Measurements from ENCODE around the gene VEZF1.

VEZF1 gene

GRCh38 chr17:57994436-57994835 lies 6.4 kb upstream of the VEZF1 start:
- Histone ChIP-seq H3K36me3 (ENCODE audit: low read depth) (peaks cover 71% of the 10 kb centered on the region), H3K27me3 (ENCODE audit: insufficient read depth, poor library complexity, severe bottlenecking) (no peaks in the 10 kb centered on the region), H3K4me3 (ENCODE audit: severe bottlenecking) (no peak overlapping the region), H3K27ac (ENCODE audit: poor library complexity, severe bottlenecking) (peak overlapping the region; percentile 12), H3K4me1 (ENCODE audit: insufficient read depth, poor library complexity, severe bottlenecking) (no peaks in the 10 kb centered on the region), H3K9me3 (ENCODE audit: severe bottlenecking) (no peaks in the 10 kb centered on the region)
- TF ChIP-seq, protein P1, sequence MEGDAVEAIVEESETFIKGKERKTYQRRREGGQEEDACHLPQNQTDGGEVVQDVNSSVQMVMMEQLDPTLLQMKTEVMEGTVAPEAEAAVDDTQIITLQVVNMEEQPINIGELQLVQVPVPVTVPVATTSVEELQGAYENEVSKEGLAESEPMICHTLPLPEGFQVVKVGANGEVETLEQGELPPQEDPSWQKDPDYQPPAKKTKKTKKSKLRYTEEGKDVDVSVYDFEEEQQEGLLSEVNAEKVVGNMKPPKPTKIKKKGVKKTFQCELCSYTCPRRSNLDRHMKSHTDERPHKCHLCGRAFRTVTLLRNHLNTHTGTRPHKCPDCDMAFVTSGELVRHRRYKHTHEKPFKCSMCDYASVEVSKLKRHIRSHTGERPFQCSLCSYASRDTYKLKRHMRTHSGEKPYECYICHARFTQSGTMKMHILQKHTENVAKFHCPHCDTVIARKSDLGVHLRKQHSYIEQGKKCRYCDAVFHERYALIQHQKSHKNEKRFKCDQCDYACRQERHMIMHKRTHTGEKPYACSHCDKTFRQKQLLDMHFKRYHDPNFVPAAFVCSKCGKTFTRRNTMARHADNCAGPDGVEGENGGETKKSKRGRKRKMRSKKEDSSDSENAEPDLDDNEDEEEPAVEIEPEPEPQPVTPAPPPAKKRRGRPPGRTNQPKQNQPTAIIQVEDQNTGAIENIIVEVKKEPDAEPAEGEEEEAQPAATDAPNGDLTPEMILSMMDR (IDR thresholded peaks at IDR 0.05; ENCODE audit: poor library complexity, severe bottlenecking), result no peak
- DNase-seq (ENCODE audit: low spot score), result no peak
- no peak for ATAC-seq (ENCODE audit: low read depth)

- H3K4me1 ChIP-seq (ENCODE audit: insufficient read depth, poor library complexity, severe bottlenecking), result no peaks in the 10 kb centered on the region
- DNase-seq (ENCODE audit: low spot score), result no peak
- H3K27me3 ChIP-seq (ENCODE audit: insufficient read depth, poor library complexity, severe bottlenecking), result no peaks in the 10 kb centered on the region
- peak overlapping the region; percentile 12 for H3K27ac ChIP-seq (ENCODE audit: poor library complexity, severe bottlenecking)
- no peak for ATAC-seq (ENCODE audit: low read depth)
- no peak overlapping the region for H3K4me3 ChIP-seq (ENCODE audit: severe bottlenecking)
- peaks cover 68% of the 10 kb centered on the region for H3K36me3 ChIP-seq (ENCODE audit: low read depth)
- TF ChIP-seq, protein P1 (IDR thresholded peaks at IDR 0.05; ENCODE audit: poor library complexity, severe bottlenecking), result no peak
- no peaks in the 10 kb centered on the region for H3K9me3 ChIP-seq (ENCODE audit: severe bottlenecking)
Observed at GRCh38 chr17:57993471-57994365, 5.7 kb upstream of the VEZF1 start.

DNA sequence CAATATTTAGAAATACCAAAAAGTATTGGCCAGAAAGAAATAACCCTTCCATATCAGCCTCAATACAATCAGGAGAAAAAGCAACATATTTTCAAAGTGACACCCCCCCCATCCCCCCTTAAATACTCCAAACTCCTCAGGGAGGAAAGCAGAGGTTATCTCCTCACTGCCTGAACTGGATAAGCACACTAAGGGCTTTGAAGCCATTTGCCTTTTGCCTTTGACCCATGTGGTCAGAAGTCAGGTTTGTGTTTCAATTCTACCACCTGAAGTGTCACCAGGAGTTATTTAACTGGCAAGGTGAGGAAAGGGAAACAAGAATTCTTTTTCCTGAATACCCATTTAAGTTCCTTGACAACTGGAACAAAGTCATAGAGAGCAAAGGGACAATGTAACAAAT lies 3.5 kb upstream of the VEZF1 start:
- TF ChIP-seq, protein P1 (IDR thresholded peaks at IDR 0.05; ENCODE audit: poor library complexity, severe bottlenecking), result no peak
- peaks cover under 1% of the 10 kb centered on the region for H3K4me1 ChIP-seq (ENCODE audit: insufficient read depth, poor library complexity, severe bottlenecking)

DNA sequence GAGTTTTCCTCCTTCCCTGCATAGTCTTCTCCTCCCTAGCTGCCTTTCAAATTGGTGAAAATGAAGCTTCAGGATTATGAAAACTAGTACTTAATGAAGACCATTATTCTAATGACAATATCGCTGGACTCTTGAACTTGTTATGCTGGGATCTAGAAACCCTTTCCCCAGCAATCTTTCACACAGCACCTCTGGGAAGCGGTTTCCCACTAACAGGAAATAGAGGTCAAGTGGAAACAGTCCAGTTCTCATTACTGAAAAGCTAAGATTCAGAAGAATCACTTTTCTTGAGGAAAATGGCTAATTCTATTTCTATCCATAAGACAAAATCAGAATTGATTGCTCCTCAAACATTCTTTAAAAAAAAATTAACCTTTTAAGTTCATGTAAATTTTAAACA lies 2.0 kb upstream of the VEZF1 start:
- no peak for ATAC-seq (ENCODE audit: low read depth)
- peak overlapping the region; percentile 92 for H3K27ac ChIP-seq (ENCODE audit: poor library complexity, severe bottlenecking)
- H3K4me1 ChIP-seq (ENCODE audit: insufficient read depth, poor library complexity, severe bottlenecking), result peaks cover 15% of the 10 kb centered on the region
- no peaks in the 10 kb centered on the region for H3K9me3 ChIP-seq (ENCODE audit: severe bottlenecking)
- H3K36me3 ChIP-seq (ENCODE audit: low read depth), result peaks cover 57% of the 10 kb centered on the region
- H3K27me3 ChIP-seq (ENCODE audit: insufficient read depth, poor library complexity, severe bottlenecking), result no peaks in the 10 kb centered on the region
- TF ChIP-seq, protein P1 (IDR thresholded peaks at IDR 0.05; ENCODE audit: poor library complexity, severe bottlenecking), result no peak
- DNase-seq (ENCODE audit: low spot score), result no peak
- H3K4me3 ChIP-seq (ENCODE audit: severe bottlenecking), result no peak overlapping the region

More for the DNA sequence above, 3.5 kb upstream of the VEZF1 start:
- ATAC-seq (ENCODE audit: low read depth) (no peak), DNase-seq (ENCODE audit: low spot score) (no peak)
- Histone ChIP-seq H3K27me3 (ENCODE audit: insufficient read depth, poor library complexity, severe bottlenecking) (no peaks in the 10 kb centered on the region), H3K27ac (ENCODE audit: poor library complexity, severe bottlenecking) (no peak overlapping the region), H3K4me3 (ENCODE audit: severe bottlenecking) (no peak overlapping the region), H3K9me3 (ENCODE audit: severe bottlenecking) (no peaks in the 10 kb centered on the region), H3K36me3 (ENCODE audit: low read depth) (peaks cover 51% of the 10 kb centered on the region)
